Activated CD4-positive, alpha-beta T cell treated with anti-CD3 and anti-CD28 coated beads, Interleukin-2, amount 10 ng/mL, durations not matched to agents 7 days and 5 days (primary cell): ENCODE measurements around the gene NMT1. TPM values are rescaled to one million over a fixed set of nuclear protein-coding genes. Genes with fewer than 3 reads are reported as not detected.

Experiments used
- CTCF ChIA-PET: fragments of 350-600 bp; sonication (Branson Sonifier 250); formaldehyde crosslinking; loops from one replicate; lab custom pipeline; 2021; ENCODE audit warnings: antibody characterized with exemption; lab: Charles Lee
- POLR2A ChIA-PET: fragments of 350-600 bp; sonication (Branson Sonifier 250); formaldehyde crosslinking; loops from one replicate; lab custom pipeline; 2021; ENCODE audit warnings: antibody characterized with exemption; lab: Charles Lee
- DNase-seq: peaks from one replicate; pipeline ENCODE4 v3.0.0-alpha.2; 2020
- H3K27ac Mint-ChIP-seq: one replicate; pipeline ENCODE4 v1.8.0; 2021; ENCODE audit warnings: mild to moderate bottlenecking, moderate library complexity, mixed read lengths
- H3K27me3 Mint-ChIP-seq: one replicate; pipeline ENCODE4 v1.8.0; 2021; ENCODE audit warnings: mixed read lengths
- H3K36me3 Mint-ChIP-seq: one replicate; pipeline ENCODE4 v1.8.0; 2021; ENCODE audit warnings: low read depth, mixed read lengths
- H3K4me1 Mint-ChIP-seq: one replicate; pipeline ENCODE4 v1.8.0; 2021; ENCODE audit warnings: mixed read lengths
- H3K4me3 Mint-ChIP-seq: one replicate; pipeline ENCODE4 v1.8.0; 2021; ENCODE audit warnings: mild to moderate bottlenecking, moderate library complexity, mixed read lengths
- H3K9me3 Mint-ChIP-seq: one replicate; pipeline ENCODE4 v1.8.0; 2021; ENCODE audit warnings: mixed read lengths
- total RNA-seq, 2 experiments: library from RNA; stranded (reverse); gene quantifications; one replicate each; pipeline ENCODE4 v1.2.3, GENCODE V29; 2021

Gene NMT1
- total RNA-seq = 100 to 1,000 TPM; 118 to 138 TPM

DNA sequence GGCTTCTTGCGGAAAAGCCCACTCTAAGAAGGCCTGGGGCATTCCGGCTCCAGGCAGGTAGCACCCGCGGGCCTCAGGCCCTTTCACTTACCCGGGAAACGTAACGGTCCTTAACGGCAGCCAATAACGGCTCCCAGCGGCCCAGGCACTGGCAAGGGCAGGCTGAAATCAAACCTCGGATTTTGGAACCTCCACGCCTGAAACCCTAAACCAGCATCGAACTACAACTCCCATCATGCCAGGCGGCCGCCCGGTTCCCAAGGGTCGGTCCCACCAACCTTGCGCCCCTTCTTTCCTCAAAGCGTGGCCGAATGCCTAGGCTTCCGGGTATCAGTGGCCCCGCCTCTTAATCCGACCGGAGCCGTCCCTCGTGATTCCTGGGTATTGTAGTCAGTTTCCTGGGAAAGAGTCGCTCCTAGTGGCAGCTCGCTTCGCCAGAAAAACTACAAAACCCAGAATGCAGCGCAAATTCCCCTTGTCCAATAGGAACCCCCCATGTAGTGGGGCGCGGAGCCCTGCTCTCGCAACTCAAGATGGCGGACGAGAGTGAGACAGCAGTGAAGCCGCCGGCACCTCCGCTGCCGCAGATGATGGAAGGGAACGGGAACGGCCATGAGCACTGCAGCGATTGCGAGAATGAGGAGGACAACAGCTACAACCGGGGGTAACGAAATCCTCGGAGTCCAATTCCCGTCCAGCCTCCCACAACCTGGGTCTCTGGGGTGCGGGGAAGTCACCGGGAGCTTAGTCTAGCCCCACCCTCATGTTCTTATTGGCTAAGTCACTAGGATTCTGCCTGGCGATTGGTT is at the start of gene NMT1:
NMT1 (plus strand) TSS at position 521 of the 809 bp plus-strand sequence; CDS start at position 534, 13 bp downstream.
- Mint-ChIP-seq H3K4me1 (peaks cover 40% of the 10 kb centered on the region), H3K4me3 (peak within 1 kb of the TSS; percentile 100), H3K36me3 (peaks cover 29% of the 10 kb centered on the region)

GRCh38 chr17:45011767-45012166 is 49.4 kb upstream of the NMT1 start:
- Mint-ChIP-seq H3K27me3 (peaks cover 11% of the 10 kb centered on the region), H3K4me1 (no peaks in the 10 kb centered on the region), H3K27ac (no peak overlapping the region), H3K36me3 (no peaks in the 10 kb centered on the region), H3K4me3 (no peak overlapping the region), H3K9me3 (no peaks in the 10 kb centered on the region)
- CTCF ChIA-PET = interaction anchor here (0.7 to 2.4 kb wide), 4 partner anchors 8 to 91 kb away, joined by 3 to 6 read pairs (median 5); no protein-coding TSS in a partner anchor
- POLR2A ChIA-PET = no interaction called here
- DNase-seq = no peak

More for the DNA sequence above, at the start of gene NMT1:
- Mint-ChIP-seq H3K27ac (peak within 1 kb of the TSS; percentile 100), H3K9me3 (no peaks in the 10 kb centered on the region), H3K27me3 (no peaks in the 10 kb centered on the region)
- peak; percentile 98 for DNase-seq
- ChIA-PET CTCF (interaction anchor here (0.7 to 5.0 kb wide), 6 partner anchors 11 to 283 kb away, joined by 3 to 26 read pairs (median 4); partner anchors contain the start of gene ACBD4), POLR2A (interaction anchor here (0.6 to 2.2 kb wide), 2 partner anchors 10 to 12 kb away, joined by 3 to 11 read pairs; no protein-coding TSS in a partner anchor)

GRCh38 chr17:45013021-45013997 is 47.8 kb upstream of the NMT1 start:
- no peak for DNase-seq
- ChIA-PET POLR2A (no interaction called here), CTCF (interaction anchor here (0.6 to 2.4 kb wide), 3 partner anchors 9 to 93 kb away, joined by 3 to 6 read pairs (median 5); no protein-coding TSS in a partner anchor)
- H3K4me3 Mint-ChIP-seq = no peak overlapping the region
- peaks cover 8% of the 10 kb centered on the region for H3K27me3 Mint-ChIP-seq
- H3K27ac Mint-ChIP-seq = no peak overlapping the region
- no peaks in the 10 kb centered on the region for H3K9me3 Mint-ChIP-seq
- peaks cover under 1% of the 10 kb centered on the region for H3K4me1 Mint-ChIP-seq
- H3K36me3 Mint-ChIP-seq = no peaks in the 10 kb centered on the region

GRCh38 chr17:45016237-45016636 is 44.9 kb upstream of the NMT1 start:
- Mint-ChIP-seq H3K27ac (no peak overlapping the region), H3K27me3 (peaks cover 31% of the 10 kb centered on the region), H3K9me3 (no peaks in the 10 kb centered on the region), H3K4me3 (no peak overlapping the region), H3K4me1 (peaks cover 18% of the 10 kb centered on the region), H3K36me3 (peaks cover 8% of the 10 kb centered on the region)
- ChIA-PET CTCF (interaction anchor here (0.6 kb wide), 1 partner anchor 156 kb away, joined by 3 read pairs; no protein-coding TSS in a partner anchor), POLR2A (no interaction called here)
- DNase-seq = no peak

GRCh38 chr17:45016823-45017222 is 44.3 kb upstream of the NMT1 start:
- Mint-ChIP-seq H3K27me3 (peaks cover 34% of the 10 kb centered on the region), H3K36me3 (peaks cover 8% of the 10 kb centered on the region), H3K4me1 (peaks cover 21% of the 10 kb centered on the region), H3K9me3 (no peaks in the 10 kb centered on the region), H3K27ac (no peak overlapping the region), H3K4me3 (no peak overlapping the region)
- CTCF ChIA-PET = no interaction called here
- POLR2A ChIA-PET = no interaction called here
- DNase-seq = no peak

DNA sequence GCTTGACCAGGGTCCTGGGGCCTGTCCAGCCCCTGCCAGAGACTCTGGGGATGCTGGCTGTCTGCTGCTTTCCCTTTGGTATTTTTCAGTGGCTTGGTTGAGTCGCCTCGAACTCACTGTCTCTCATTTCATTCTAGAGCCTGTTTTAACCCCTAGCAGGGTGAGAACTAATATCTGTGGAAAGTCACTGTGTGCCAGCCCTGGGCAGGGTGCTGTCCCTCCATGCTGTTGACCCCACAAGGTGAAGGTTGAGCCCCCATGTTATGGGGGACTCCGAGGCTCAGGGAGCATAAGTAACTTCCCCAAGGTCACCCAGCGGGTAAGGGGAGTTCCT is 42.6 kb upstream of the NMT1 start:
- Mint-ChIP-seq H3K4me3 (peak overlapping the region; percentile 76), H3K27me3 (peaks cover 34% of the 10 kb centered on the region), H3K9me3 (no peaks in the 10 kb centered on the region), H3K27ac (no peak overlapping the region), H3K36me3 (peaks cover 8% of the 10 kb centered on the region), H3K4me1 (peaks cover 21% of the 10 kb centered on the region)
- ChIA-PET CTCF (interaction anchor here (0.8 to 1.9 kb wide), 4 partner anchors 9 to 99 kb away, joined by 3 to 6 read pairs (median 4); no protein-coding TSS in a partner anchor), POLR2A (no interaction called here)
- DNase-seq = no peak

GRCh38 chr17:45018848-45019711 is 42.0 kb upstream of the NMT1 start:
- POLR2A ChIA-PET = no interaction called here
- Mint-ChIP-seq H3K9me3 (no peaks in the 10 kb centered on the region), H3K27me3 (peaks cover 34% of the 10 kb centered on the region), H3K4me3 (peak overlapping the region; percentile 76), H3K36me3 (peaks cover 11% of the 10 kb centered on the region), H3K4me1 (peaks cover 21% of the 10 kb centered on the region), H3K27ac (peak overlapping the region; percentile 19)
- DNase-seq = peak; percentile 29
- CTCF ChIA-PET = interaction anchor here (0.7 to 1.9 kb wide), 11 partner anchors 10 to 240 kb away, joined by 3 to 6 read pairs (median 4); no protein-coding TSS in a partner anchor

DNA sequence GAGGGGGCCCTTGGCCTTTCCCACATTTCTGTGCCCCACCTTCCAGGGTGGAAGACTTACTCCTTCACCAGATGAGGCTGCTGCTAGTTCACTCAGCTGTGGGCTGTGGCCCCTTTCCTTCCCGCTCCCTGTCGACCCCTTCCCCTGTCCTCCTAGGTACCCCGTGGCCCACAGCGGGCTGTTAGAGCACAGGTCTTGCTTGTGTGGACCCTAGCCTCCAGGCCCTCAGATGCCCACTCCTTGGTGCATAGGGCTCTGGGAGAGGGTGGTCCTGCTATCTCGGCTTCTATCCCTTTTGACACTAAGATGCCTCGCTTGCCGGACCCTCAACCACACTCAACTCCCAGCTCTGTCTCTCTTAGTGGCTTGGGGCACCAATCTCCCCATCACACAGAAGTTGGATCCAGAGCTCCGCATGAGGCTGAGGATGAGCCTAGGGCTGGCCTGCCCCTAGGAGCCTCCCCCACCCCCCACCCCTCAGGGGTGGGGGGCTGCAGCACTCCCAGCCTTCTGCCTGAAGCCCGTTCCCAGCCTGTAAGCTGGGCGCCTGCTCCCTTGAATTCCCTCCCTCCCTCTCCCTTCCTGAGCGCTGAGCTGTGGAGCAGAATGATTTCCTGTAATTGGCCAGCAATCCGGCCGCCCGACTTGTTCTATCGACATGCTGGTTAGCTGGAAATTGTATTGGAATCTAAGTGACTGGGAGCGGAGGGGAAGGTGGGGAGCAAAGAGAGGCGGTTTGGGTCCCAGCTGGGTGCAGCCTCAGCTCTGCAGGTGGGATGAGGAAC is 40.6 kb upstream of the NMT1 start:
- peaks cover 34% of the 10 kb centered on the region for H3K27me3 Mint-ChIP-seq
- no peak overlapping the region for H3K27ac Mint-ChIP-seq
- no peaks in the 10 kb centered on the region for H3K9me3 Mint-ChIP-seq
- no peak overlapping the region for H3K4me3 Mint-ChIP-seq
- H3K4me1 Mint-ChIP-seq = peaks cover 21% of the 10 kb centered on the region
- POLR2A ChIA-PET = interaction anchor here (0.6 kb wide), 1 partner anchor 292 kb away, joined by 3 read pairs; no protein-coding TSS in a partner anchor
- CTCF ChIA-PET = interaction anchor here (0.7 to 3.0 kb wide), 21 partner anchors 9 to 238 kb away, joined by 3 to 14 read pairs (median 4); partner anchors contain the start of gene ACBD4
- no peak for DNase-seq
- H3K36me3 Mint-ChIP-seq = peaks cover 12% of the 10 kb centered on the region

DNA sequence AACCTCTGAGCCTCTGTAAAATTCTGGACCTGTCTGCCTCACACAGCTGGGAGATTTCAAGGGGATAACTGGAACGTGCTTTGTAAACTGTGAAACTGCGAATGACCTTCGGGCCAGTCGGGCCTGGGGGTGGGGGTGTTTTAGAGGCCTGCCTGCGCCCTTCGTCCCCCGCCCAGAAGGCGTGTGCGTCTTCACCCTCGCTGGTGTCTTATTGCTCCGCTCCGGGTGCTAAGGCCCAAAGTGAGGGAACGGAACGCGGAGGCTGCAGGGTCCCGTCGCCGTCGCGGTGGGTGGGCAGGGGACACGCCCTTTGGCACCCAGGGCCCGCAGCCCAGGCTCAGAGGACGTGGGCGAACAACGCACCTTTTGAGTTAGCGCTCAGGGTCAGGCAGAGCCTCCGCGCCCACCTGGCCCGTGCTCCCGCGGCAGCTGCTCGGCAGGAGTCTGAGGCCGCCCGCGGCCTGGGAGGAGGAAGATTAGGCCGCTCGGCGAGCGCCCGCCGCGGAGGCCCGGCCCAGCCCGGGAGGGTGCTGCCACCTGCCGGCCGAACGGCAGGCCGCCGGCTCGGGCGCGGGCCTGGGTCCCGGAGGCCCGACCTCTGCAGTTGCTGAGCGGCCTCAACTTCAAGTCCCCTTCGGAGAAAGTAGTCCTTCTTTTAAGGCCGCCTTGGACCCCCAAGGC is 39.4 kb upstream of the NMT1 start:
- H3K36me3 Mint-ChIP-seq = peaks cover 16% of the 10 kb centered on the region
- no peaks in the 10 kb centered on the region for H3K9me3 Mint-ChIP-seq
- ChIA-PET POLR2A (interaction anchor here (0.6 kb wide), 1 partner anchor 74 kb away, joined by 3 read pairs; no protein-coding TSS in a partner anchor), CTCF (interaction anchor here (0.9 to 3.0 kb wide), 23 partner anchors 10 to 155 kb away, joined by 3 to 14 read pairs (median 4); partner anchors contain the start of genes ACBD4 and EFTUD2)
- no peak overlapping the region for H3K27ac Mint-ChIP-seq
- DNase-seq = peak; percentile 63
- H3K4me1 Mint-ChIP-seq = peaks cover 21% of the 10 kb centered on the region
- H3K27me3 Mint-ChIP-seq = peaks cover 33% of the 10 kb centered on the region
- H3K4me3 Mint-ChIP-seq = no peak overlapping the region

GRCh38 chr17:45022288-45022648 is 38.8 kb upstream of the NMT1 start:
- no peaks in the 10 kb centered on the region for H3K9me3 Mint-ChIP-seq
- peaks cover 19% of the 10 kb centered on the region for H3K36me3 Mint-ChIP-seq
- POLR2A ChIA-PET = interaction anchor here (0.6 to 1.0 kb wide), 2 partner anchors 73 to 101 kb away, joined by 3 read pairs; no protein-coding TSS in a partner anchor
- CTCF ChIA-PET = interaction anchor here (0.5 to 3.0 kb wide), 20 partner anchors 10 to 130 kb away, joined by 3 to 14 read pairs (median 4); partner anchors contain the start of gene EFTUD2
- no peak overlapping the region for H3K27ac Mint-ChIP-seq
- H3K4me3 Mint-ChIP-seq = no peak overlapping the region
- DNase-seq = no peak
- H3K4me1 Mint-ChIP-seq = peaks cover 21% of the 10 kb centered on the region
- peaks cover 31% of the 10 kb centered on the region for H3K27me3 Mint-ChIP-seq
